Measurements from ENCODE around the gene IL4R.

DNA sequence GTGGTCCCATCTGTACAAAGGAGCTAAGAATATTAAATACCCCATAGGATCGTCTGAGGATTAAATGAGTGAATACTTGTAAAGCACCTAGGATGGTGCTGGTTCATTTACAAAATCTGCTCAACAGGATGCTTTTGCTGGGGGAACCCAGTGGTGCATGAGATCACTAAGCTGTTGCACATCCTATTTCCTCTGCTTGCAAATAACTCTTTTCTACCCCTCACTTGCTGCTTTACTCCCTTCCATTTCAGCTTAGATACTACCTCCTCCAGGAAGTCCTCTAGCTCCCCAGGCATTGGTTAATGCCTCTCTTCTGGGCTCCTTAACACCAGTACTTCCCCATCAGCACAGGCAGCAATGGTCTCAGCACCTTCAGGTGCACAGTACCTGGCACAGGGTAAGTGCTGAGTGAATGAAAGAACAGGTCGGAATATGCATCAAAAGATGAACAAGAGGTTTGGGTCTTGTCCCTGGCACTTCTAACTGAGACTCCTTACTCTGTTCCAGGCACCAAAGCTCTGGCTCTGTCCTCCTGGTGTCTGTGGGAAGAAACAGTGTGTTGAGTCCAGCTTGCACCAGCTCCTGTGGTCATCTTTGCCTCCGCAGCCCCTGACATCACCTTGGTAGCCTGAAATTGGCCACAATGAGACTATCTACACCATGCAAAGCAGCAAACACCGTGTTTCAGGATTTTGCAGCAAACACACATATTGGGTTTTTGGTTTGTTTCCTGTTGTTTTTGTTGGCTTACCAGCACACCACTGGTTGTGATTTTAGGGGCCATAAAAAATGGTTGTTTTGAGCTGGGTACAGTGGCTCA is 64.1 kb downstream of the IL4R start:
- TF ChIP-seq, protein P1, sequence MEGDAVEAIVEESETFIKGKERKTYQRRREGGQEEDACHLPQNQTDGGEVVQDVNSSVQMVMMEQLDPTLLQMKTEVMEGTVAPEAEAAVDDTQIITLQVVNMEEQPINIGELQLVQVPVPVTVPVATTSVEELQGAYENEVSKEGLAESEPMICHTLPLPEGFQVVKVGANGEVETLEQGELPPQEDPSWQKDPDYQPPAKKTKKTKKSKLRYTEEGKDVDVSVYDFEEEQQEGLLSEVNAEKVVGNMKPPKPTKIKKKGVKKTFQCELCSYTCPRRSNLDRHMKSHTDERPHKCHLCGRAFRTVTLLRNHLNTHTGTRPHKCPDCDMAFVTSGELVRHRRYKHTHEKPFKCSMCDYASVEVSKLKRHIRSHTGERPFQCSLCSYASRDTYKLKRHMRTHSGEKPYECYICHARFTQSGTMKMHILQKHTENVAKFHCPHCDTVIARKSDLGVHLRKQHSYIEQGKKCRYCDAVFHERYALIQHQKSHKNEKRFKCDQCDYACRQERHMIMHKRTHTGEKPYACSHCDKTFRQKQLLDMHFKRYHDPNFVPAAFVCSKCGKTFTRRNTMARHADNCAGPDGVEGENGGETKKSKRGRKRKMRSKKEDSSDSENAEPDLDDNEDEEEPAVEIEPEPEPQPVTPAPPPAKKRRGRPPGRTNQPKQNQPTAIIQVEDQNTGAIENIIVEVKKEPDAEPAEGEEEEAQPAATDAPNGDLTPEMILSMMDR (IDR thresholded peaks at IDR 0.05), result no peak
- no peak for TF ChIP-seq POLR2A (IDR thresholded peaks at IDR 0.05)

All from right lobe of liver (tissue), 4 donors.